Sigmoid colon (tissue), 7 donors: Measurements from ENCODE around the gene TXNDC2. TPM values are rescaled to one million over a fixed set of nuclear protein-coding genes. Genes with fewer than 3 reads are reported as not detected.

Experiments
- DNase-seq: peaks from one replicate; pipeline ENCODE4 v3.0.0-alpha.2; 2019
- H3K27ac ChIP-seq, 4 donors: fragments of 200-600 bp; sonication (generic); one replicate each; pipeline ENCODE4 v1.5.1; 2016 to 2019; ENCODE audit warnings: mild to moderate bottlenecking in 1 of 4
- H3K27me3 ChIP-seq, 3 donors: fragments of 200-600 bp; sonication (generic); one replicate each; pipeline ENCODE4 v1.5.1; 2019; ENCODE audit warnings: mild to moderate bottlenecking in 1 of 3
- H3K36me3 ChIP-seq, 4 donors: fragments of 200-600 bp; sonication (generic); one replicate each; pipeline ENCODE4 v1.5.1; 2016 to 2019
- H3K4me1 ChIP-seq, 4 donors: fragments of 200-600 bp; sonication (generic); one replicate each; pipeline ENCODE4 v1.5.1; 2017 to 2019
- H3K4me3 ChIP-seq, 4 donors: fragments of 200-600 bp; sonication (generic); one replicate each; pipeline ENCODE4 v1.5.1; 2017 to 2019; ENCODE audit warnings: mild to moderate bottlenecking in 2 of 4, moderate library complexity in 1 of 4
- H3K9me3 ChIP-seq, 4 donors: fragments of 200-600 bp in 3 of 4; sonication (generic) in 3 of 4; one replicate each; pipeline versions ENCODE4 v1.5.1 to v1.6.1; 2013 to 2019
- EP300 ChIP-seq, 4 donors: sonication (generic); formaldehyde crosslinking; IDR thresholded peaks; one replicate each; pipeline ENCODE4 v1.6.1; 2017; ENCODE audit warnings: antibody characterized with exemption in 4 of 4
- POLR2A ChIP-seq, 2 donors: fragments of 450-650 bp; IDR thresholded peaks; one replicate each; pipeline ENCODE4 v1.6.1; 2016; ENCODE audit warnings: antibody characterized with exemption in 2 of 2, mild to moderate bottlenecking in 2 of 2, moderate library complexity in 2 of 2
- POLR2AphosphoS5 ChIP-seq, 4 donors: sonication (generic); formaldehyde crosslinking; IDR thresholded peaks; one replicate each; pipeline ENCODE4 v1.6.1; 2017; ENCODE audit warnings: antibody characterized with exemption in 4 of 4
- whole genome bisulfite sequencing, 2 donors: extraction: QIAGEN DNeasy Blood & Tissue Kit; methylation state at CpG; one replicate each; pipeline ENCODE4 v1.1.7; 2013; 5-methylcytosine and 5-hydroxymethylcytosine counted together
- intact Hi-C: fragments of 100-400 bp; cut with DNase I; formaldehyde crosslinking; loops from one replicate; pipeline ENCODE4 v1.15.1; 2023
- polyA plus RNA-seq, 3 donors: library from polyadenylated mRNA; stranded (reverse); fragments of 200-250 nt; gene quantifications; one replicate each; pipeline ENCODE4 v1.2.3, GENCODE V29; 2013
- total RNA-seq, 4 donors: library from RNA; depleted of rRNA; stranded (reverse); fragments of >200 nt; gene quantifications; one replicate each; pipeline ENCODE4 v1.1.0, GENCODE V29; 2016
- TF ChIP-seq, protein P1 (sequence below), 4 experiments: fragments of 450-650 bp in 3 of 4; fragments of 200-600 bp in 1 of 4; IDR thresholded peaks; one replicate each; pipeline ENCODE4 v1.5.1; 2016 to 2019; ENCODE audit warnings: antibody characterized with exemption in 4 of 4, mild to moderate bottlenecking in 3 of 4, moderate library complexity in 2 of 4
- donor health status: healthy with polysubstance abuse.
- donor health status: Bipolar disorder and iron deficiency.
- donor health status: healthy.

Gene TXNDC2
- total and polyA plus RNA-seq, 7 donors: 0.04 TPM; not detected in 6

DNA sequence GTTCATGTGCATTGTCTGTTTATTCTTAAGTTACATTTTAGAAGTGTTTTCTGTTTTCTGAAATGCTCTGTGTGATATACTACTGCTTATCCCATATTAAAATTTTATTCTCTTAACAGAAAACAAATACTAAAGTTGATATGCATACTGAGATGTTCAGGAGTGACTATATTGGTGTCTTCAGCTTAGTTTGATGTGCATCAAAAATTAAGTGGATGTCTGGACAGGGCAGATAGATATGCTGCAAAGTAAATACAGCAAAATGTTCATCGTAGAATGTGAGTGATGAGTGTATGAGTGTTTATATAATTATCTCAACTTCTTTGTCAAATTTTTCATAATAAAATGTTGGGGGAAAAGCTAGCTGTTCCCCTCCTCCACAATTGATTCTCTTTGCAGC, 41.2 kb downstream of the TXNDC2 start:
- intact Hi-C loops: no loop called here
- Histone ChIP-seq H3K9me3 (no peaks in the 10 kb centered on the region), H3K27me3 (no peaks in the 10 kb centered on the region), H3K4me1 (peaks cover 0 to 98% (median 89%) of the 10 kb centered on the region in 4 donors), H3K4me3 (no peak overlapping the region), H3K36me3 (peaks cover 0 to under 1% (median 0%) of the 10 kb centered on the region in 4 donors), H3K27ac (peak overlapping the region in 1 of 4 donors; percentile 50)
- WGBS, 2 donors: 70 to 73% methylated on average over 1 of the region's 1 CpG
- DNase-seq: no peak
- TF ChIP-seq EP300 (IDR thresholded peaks at IDR 0.05) (no peak), POLR2AphosphoS5 (IDR thresholded peaks at IDR 0.05) (no peak), POLR2A (IDR thresholded peaks at IDR 0.05) (no peak)
- TF ChIP-seq, protein P1, sequence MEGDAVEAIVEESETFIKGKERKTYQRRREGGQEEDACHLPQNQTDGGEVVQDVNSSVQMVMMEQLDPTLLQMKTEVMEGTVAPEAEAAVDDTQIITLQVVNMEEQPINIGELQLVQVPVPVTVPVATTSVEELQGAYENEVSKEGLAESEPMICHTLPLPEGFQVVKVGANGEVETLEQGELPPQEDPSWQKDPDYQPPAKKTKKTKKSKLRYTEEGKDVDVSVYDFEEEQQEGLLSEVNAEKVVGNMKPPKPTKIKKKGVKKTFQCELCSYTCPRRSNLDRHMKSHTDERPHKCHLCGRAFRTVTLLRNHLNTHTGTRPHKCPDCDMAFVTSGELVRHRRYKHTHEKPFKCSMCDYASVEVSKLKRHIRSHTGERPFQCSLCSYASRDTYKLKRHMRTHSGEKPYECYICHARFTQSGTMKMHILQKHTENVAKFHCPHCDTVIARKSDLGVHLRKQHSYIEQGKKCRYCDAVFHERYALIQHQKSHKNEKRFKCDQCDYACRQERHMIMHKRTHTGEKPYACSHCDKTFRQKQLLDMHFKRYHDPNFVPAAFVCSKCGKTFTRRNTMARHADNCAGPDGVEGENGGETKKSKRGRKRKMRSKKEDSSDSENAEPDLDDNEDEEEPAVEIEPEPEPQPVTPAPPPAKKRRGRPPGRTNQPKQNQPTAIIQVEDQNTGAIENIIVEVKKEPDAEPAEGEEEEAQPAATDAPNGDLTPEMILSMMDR (IDR thresholded peaks at IDR 0.05): no peak

DNA sequence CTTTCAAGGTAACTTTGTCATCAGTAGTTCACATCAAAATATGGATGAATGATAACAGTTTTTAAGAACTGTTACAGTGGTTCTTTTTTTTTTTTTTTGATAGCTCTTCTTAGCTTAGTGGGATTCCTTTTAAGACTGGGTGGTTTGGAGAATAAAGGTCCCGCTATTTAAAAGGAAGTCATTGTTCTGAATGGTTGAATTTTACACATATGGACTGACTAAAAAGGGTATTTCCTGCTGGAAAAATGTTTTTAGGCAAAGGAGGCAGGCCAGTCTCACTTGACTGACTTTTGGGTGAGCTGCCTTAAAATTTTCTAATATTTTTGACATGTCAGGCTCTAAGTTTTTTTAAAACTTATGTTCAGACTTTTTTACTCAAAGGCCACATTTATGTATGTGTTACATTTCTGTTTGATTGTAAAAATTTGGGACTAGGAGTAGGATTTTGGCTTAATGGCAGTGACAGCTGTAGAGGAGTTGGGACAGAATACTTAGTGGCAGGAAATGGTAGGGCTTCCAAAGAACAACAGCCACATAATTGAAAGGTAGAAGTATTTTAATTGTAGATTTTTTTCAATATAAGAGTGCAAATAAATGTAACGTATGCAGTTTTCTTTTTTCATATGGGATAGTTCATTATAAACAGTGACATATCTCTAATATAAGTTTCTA, 41.8 kb downstream of the TXNDC2 start:
- H3K36me3 ChIP-seq: peaks cover 0 to 6% (median 0%) of the 10 kb centered on the region in 4 donors
- peaks cover 0 to 98% (median 89%) of the 10 kb centered on the region in 4 donors for H3K4me1 ChIP-seq
- WGBS, 2 donors: 67 to 78% methylated on average over 2 of the region's 2 CpGs
- no peak for TF ChIP-seq POLR2A (IDR thresholded peaks at IDR 0.05)
- TF ChIP-seq POLR2AphosphoS5 (IDR thresholded peaks at IDR 0.05): no peak
- TF ChIP-seq EP300 (IDR thresholded peaks at IDR 0.05): no peak
- TF ChIP-seq, protein P1 (IDR thresholded peaks at IDR 0.05): no peak
- no peak overlapping the region for H3K4me3 ChIP-seq
- intact Hi-C loops: no loop called here
- no peaks in the 10 kb centered on the region for H3K27me3 ChIP-seq
- H3K9me3 ChIP-seq: no peaks in the 10 kb centered on the region
- H3K27ac ChIP-seq: no peak overlapping the region
- DNase-seq: no peak

DNA sequence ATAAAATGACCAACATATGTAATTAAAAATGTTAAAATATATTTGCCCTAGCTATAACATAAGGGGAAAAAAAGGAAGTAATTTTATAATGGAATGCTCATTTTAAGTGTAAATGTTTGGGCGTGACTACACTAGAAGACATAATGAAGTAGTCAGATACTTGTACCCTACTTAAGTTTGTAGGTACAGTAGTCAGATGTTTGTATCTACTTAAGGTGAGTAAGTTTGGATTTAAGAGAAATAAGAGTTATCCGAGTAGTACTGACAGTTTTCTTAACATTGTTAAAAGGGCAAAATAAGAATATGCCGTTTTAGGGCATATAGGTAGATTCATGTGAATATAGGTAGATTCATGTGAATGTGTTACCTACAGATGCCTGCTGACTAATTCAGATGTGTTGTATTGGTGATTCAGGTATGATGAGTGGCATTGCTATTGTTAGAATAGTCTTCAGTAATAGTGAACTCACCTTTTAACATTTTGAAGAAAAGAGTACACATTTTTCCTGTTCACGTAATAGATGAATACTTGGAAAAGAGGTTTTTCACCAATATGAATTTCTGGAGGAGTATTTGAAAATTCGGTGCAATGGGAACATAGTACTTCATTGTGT, 43.0 kb downstream of the TXNDC2 start:
- intact Hi-C loops: no loop called here
- no peak for DNase-seq
- peaks cover 0 to 18% (median 4%) of the 10 kb centered on the region in 4 donors for H3K36me3 ChIP-seq
- no peak overlapping the region for H3K27ac ChIP-seq
- no peak overlapping the region for H3K4me3 ChIP-seq
- whole genome bisulfite sequencing, 2 donors: 82 to 87% methylated on average over 5 of the region's 5 CpGs
- H3K9me3 ChIP-seq: no peaks in the 10 kb centered on the region
- no peaks in the 10 kb centered on the region for H3K27me3 ChIP-seq
- TF ChIP-seq, protein P1 (IDR thresholded peaks at IDR 0.05): no peak
- H3K4me1 ChIP-seq: peaks cover 0 to 93% (median 89%) of the 10 kb centered on the region in 4 donors

DNA sequence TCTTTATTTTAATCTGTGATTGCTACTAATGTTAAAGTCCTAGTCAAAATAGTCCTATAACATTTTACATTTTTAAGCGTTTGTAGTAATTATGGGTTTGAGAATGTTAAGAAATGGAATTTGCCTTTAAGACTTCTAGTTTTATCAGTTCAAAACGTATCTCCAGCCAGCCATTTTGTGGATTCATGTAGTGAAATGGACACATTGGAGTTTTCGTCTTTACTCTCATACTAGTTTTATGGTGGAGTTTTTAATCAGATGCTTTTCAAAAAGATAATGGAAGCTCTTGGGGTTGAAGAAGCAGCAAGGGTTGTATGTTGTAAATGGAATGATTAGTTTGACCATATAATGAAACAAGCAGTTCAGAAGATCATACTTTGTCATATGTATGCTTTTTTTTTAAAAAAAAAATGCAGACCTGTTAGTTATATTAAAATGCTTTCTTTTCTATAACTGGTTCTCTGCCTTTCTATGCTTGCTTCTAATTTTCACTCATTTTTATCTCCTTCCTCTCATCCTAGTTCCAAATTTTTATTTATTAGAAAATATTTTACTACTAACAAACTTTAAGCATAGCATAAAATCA, 44.6 kb downstream of the TXNDC2 start:
- 92 to 93% methylated on average over 3 of the region's 3 CpGs for WGBS, 2 donors
- no peak overlapping the region for H3K27ac ChIP-seq
- no peaks in the 10 kb centered on the region for H3K27me3 ChIP-seq
- no peak for DNase-seq
- peaks cover 0 to 26% (median 4%) of the 10 kb centered on the region in 4 donors for H3K36me3 ChIP-seq
- no peak overlapping the region for H3K4me3 ChIP-seq
- no peak for TF ChIP-seq POLR2AphosphoS5 (IDR thresholded peaks at IDR 0.05)
- no peak for TF ChIP-seq EP300 (IDR thresholded peaks at IDR 0.05)
- no peak for TF ChIP-seq POLR2A (IDR thresholded peaks at IDR 0.05)
- TF ChIP-seq, protein P1 (IDR thresholded peaks at IDR 0.05): no peak
- intact Hi-C loops: no loop called here
- H3K4me1 ChIP-seq: peaks cover 0 to 78% (median 77%) of the 10 kb centered on the region in 4 donors
- no peaks in the 10 kb centered on the region for H3K9me3 ChIP-seq
